Neural cell (in vitro differentiated cells): ENCODE data around the gene PARP9.

ENCODE experiments used
- EP300 ChIP-seq: fragments of 450-650 bp; conservative IDR thresholded peaks from 2 replicates; pipeline ENCODE4 v1.6.1; 2014; ENCODE audit warnings: antibody characterized with exemption, mild to moderate bottlenecking, moderate library complexity; ENCODE audit not compliant: poor library complexity, severe bottlenecking
- EZH2 ChIP-seq: fragments of 200-600, 300-800 bp; shearing (Covaris generic), sonication (generic); IDR thresholded peaks from 2 replicates; pipeline ENCODE4 v1.6.1; 2014; ENCODE audit warnings: antibody characterized with exemption, low read length, borderline replicate concordance, mild to moderate bottlenecking; ENCODE audit not compliant: insufficient read depth, poor library complexity, severe bottlenecking
- POLR2AphosphoS5 ChIP-seq: IDR thresholded peaks from 2 replicates; pipeline ENCODE4 v1.6.1; 2012
- TAF1 ChIP-seq: IDR thresholded peaks from 2 replicates; pipeline ENCODE4 v1.6.1; 2012; ENCODE audit warnings: low read depth
- TF ChIP-seq, protein P1 (sequence below): IDR thresholded peaks from 2 replicates; pipeline ENCODE4 v1.6.1; 2012; ENCODE audit warnings: borderline replicate concordance
- TF ChIP-seq, protein P2 (sequence below): fragments of 450-650 bp; IDR thresholded peaks from 2 replicates; pipeline ENCODE4 v1.5.1; 2014; ENCODE audit warnings: antibody characterized with exemption, mild to moderate bottlenecking, moderate library complexity; ENCODE audit not compliant: poor library complexity, severe bottlenecking

DNA sequence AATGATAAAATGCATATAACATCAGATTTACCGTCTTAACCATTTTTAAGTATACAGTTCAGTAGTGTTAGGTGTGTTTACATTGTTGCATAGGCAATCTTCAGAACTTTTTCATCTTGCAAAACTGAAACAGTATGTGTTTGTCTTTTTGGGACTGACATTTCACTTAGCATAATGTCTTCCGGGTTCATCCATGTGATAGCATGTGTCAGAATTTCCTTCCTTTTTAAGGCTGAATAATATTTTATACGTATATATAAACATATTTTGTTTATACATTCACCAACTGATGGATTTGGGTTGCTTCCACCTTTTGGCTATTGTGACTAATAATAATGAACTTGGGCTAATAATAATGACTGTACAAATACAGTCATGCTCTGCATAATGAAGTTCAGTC lies 16.4 kb upstream of the PARP9 start:
- TF ChIP-seq, protein P1, sequence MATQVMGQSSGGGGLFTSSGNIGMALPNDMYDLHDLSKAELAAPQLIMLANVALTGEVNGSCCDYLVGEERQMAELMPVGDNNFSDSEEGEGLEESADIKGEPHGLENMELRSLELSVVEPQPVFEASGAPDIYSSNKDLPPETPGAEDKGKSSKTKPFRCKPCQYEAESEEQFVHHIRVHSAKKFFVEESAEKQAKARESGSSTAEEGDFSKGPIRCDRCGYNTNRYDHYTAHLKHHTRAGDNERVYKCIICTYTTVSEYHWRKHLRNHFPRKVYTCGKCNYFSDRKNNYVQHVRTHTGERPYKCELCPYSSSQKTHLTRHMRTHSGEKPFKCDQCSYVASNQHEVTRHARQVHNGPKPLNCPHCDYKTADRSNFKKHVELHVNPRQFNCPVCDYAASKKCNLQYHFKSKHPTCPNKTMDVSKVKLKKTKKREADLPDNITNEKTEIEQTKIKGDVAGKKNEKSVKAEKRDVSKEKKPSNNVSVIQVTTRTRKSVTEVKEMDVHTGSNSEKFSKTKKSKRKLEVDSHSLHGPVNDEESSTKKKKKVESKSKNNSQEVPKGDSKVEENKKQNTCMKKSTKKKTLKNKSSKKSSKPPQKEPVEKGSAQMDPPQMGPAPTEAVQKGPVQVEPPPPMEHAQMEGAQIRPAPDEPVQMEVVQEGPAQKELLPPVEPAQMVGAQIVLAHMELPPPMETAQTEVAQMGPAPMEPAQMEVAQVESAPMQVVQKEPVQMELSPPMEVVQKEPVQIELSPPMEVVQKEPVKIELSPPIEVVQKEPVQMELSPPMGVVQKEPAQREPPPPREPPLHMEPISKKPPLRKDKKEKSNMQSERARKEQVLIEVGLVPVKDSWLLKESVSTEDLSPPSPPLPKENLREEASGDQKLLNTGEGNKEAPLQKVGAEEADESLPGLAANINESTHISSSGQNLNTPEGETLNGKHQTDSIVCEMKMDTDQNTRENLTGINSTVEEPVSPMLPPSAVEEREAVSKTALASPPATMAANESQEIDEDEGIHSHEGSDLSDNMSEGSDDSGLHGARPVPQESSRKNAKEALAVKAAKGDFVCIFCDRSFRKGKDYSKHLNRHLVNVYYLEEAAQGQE: no peak
- TF ChIP-seq, protein P2, sequence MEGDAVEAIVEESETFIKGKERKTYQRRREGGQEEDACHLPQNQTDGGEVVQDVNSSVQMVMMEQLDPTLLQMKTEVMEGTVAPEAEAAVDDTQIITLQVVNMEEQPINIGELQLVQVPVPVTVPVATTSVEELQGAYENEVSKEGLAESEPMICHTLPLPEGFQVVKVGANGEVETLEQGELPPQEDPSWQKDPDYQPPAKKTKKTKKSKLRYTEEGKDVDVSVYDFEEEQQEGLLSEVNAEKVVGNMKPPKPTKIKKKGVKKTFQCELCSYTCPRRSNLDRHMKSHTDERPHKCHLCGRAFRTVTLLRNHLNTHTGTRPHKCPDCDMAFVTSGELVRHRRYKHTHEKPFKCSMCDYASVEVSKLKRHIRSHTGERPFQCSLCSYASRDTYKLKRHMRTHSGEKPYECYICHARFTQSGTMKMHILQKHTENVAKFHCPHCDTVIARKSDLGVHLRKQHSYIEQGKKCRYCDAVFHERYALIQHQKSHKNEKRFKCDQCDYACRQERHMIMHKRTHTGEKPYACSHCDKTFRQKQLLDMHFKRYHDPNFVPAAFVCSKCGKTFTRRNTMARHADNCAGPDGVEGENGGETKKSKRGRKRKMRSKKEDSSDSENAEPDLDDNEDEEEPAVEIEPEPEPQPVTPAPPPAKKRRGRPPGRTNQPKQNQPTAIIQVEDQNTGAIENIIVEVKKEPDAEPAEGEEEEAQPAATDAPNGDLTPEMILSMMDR: no peak
- TF ChIP-seq TAF1 (no peak), POLR2AphosphoS5 (no peak), EZH2 (no peak), EP300 (no peak)
